ENCODE results near the gene SOX1.

The SOX1 gene

GRCh38 chr13:112059457-112060281, 7.3 kb upstream of the SOX1 start:
- DNase-seq = no peak

DNA sequence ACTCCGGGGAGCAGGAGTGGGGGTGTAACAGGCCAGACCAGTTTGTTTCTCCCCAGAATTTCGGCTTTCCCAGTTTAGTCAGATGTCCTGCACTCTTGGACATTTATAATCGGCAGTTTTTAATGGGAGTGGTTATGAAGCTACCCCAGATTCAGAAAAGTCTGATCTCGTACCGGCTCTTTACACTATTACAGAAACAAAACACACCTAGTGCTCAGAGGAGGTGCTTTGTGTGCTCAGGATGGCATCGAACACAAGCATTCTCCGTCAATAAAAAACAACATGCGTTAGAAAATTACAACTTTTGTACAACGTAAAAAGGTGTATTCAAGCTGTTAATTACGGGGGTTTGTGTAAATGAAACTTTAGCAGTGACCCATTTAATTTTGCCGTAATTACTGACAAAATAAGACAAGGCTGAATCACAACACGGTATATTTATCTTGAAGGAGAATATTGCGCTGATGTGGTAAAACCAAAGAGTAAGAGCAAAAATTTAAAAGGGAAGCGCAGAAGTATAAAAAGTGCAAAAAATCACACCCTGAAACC, 6.6 kb upstream of the SOX1 start:
- no peak for DNase-seq

DNA sequence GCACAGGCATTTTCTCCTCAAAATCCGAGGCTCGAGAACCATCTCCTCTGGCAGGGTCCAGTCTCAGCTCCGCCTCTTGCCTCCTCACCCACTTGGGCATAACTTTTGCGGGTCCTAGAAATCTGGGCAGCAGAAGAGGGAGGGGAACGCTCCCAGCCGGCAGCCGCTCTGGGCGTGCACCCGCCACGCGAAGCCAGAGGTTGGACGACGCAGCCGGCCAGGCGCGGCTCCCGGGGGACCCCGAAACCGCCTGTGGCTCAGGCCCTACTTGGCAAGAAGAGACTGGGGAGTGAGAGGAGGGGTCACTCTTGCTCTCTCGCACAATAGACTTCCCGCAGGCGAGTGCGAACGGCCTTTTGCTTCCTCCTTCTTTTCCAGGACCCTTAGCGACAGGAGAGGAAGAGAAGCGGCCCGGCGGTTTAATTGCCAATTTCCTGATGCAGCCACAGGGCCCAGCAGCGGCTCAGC, 6.0 kb upstream of the SOX1 start:
- DNase-seq = no peak

DNA sequence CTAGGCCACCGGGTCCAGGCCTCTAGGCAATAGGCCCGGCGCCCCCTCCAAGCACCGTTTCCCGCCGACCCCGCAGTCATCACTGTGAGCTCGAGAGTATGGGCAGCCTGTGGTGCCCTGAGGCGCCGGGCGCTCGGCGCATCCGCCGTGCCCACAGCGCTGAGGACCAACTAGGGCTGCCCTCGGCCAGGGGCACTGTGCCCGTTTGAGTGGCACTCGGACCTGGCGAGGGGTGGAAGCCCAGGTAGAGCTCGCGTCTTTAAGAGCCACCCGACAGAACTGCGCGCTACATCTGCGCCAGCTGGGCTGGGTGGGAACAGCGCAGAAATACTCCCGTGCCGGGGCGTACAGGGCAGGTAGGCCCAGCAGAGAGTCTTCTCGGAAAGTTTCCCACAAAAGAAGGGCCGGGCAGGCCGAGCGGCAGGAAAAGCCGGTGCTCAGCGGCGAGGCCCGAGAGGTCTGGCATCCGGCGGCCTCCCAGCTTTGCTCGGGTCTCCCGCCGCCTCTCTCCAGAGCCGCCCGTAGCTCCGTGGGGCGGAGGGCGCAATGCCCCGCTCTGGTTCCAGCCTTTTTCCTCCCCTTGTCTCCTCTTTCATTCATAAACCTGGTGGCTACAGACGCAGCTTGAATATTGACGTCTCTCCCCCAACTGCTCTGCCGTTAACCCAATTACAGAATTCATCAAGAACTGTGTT, 5.4 kb upstream of the SOX1 start:
- DNase-seq = no peak

- no peak for DNase-seq
These were observed 4.8 kb upstream of the SOX1 start for GRCh38 chr13:112062072-112062567.

DNA sequence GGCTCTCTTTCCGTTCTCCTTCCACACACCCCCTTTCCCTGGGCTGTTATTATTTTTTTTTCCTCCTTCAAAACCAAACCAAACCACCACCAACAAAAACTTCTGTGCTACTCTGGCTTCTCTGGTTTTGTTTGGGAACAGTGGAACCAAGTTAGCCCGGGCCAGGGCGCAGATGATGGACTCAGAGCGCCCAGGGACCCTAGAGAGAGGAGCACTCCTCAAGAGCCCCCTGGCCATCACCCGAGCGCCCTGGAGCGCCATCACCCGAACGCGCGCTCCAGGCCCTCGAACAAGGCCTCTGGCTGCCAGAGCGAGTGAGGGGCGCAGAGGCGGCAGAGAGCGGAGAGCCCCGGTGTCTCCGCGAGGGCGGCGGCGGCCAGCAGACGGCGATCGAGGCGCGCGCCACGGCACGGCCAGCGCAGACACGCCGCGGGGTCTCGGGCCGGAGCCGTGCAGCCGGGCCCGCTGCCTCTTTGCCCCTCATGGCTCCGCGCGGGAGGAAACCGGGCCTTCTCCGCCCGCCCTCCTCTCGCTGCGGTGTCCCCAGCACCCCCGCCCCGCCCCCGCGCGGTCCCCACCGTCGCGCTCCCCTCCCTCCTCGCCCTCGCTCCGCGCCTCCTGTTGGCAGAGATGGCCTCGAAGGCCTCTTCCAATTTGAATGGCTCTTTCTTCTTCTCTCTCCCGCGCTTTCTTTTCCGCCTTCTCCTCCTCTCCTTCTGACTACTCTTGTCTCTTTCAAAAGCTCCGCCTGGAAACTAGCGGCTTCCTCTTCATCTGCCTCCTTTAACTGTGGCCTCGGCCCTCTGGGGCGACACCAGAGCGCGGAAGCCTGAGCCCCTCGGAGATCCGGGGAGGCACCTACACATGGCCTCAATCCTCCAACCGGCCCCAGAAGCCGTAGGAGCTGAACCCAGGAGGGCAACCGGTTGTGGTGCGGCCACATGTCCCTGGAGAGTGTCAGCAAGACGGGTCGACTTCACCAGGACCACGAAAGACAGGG, 4.1 kb upstream of the SOX1 start:
- DNase-seq = no peak

GRCh38 chr13:112063807-112064206, 3.1 kb upstream of the SOX1 start:
- no peak for DNase-seq

DNA sequence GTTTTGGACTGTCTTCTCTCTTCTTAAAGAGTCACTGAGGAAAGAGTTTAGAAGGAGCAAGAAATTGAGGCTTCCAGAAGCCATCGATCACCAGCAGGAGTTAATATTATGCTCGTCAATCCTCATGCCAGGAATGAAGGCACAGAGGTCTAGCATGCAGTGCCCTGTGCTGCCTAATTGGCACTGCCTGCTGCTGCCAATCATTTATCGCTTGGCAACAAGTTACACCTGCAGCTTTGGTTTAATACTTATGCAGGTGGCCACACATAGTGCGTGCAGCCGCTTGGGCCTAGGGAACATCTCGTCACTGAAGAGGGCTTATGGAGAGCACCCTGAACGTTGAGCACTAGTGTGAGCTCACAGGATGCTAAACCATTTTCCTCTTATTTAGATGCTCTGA, 2.7 kb upstream of the SOX1 start:
- no peak for DNase-seq

DNA sequence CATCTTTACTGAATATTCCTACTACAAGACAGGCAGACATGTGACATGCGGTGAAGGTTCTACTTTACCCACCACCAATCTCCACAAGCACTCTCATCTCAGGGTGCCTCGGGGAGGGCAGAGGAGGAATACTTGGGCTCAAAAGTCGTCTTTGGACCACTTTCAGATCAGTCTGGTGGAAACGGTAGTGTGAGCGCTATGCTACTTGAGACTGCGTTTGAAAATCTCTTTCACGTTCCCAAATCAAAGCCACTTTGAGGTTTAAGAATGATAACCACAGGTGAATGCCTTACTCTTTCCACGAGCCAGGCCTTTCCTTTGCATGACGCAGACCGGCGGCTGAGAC, 1.5 kb upstream of the SOX1 start:
- DNase-seq = no peak

DNA sequence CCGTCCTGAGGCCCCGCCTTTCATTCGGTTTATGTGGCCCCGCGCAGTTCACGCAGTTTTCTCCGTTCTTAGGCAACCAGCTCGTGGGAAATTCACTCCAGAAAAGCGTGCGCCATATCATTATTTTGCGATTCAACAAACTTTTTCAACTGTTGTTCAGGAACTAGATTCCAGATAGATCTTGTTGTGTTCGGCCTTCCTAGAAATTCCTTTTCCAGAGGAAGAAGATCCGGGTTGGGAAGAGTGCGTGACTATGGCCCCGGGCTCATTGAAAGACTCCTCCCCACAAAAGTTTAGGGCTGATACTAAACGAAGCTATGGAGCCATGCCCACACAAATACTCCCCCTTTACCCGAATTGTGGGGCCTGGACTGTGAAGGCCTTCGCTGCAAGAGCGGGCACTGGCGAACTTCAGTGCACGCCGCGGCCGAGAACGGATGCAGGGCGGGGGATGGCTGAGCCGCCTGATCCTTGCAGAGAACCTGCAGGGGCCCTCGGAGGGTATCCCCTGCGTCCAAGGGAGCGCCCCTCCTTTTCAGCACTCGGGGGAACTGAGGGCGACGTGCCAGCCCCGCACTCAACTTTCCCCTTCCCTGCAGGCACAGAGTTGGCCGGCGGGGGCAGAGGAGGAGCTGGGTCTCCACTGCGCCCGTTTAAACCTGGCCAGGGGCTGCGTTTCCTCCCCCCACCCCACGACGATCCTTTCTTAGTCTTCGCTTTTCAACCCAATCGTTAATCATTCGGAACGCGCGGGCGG, 904 bp upstream of the SOX1 start:
- no peak for DNase-seq

GRCh38 chr13:112066624-112067004, 335 bp upstream of the SOX1 start:
- peak; percentile 71 for DNase-seq

- DNase-seq = no peak
These were observed 1.1 kb downstream of the SOX1 start for GRCh38 chr13:112067871-112068539.

DNA sequence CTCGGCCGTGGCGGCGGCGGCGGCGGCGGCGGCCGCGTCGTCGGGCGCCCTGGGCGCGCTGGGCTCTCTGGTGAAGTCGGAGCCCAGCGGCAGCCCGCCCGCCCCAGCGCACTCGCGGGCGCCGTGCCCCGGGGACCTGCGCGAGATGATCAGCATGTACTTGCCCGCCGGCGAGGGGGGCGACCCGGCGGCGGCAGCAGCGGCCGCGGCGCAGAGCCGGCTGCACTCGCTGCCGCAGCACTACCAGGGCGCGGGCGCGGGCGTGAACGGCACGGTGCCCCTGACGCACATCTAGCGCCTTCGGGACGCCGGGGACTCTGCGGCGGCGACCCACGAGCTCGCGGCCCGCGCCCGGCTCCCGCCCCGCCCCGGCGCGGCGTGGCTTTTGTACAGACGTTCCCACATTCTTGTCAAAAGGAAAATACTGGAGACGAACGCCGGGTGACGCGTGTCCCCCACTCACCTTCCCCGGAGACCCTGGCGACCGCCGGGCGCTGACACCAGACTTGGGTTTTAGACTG, 1.7 kb downstream of the SOX1 start:
- DNase-seq = no peak

DNA sequence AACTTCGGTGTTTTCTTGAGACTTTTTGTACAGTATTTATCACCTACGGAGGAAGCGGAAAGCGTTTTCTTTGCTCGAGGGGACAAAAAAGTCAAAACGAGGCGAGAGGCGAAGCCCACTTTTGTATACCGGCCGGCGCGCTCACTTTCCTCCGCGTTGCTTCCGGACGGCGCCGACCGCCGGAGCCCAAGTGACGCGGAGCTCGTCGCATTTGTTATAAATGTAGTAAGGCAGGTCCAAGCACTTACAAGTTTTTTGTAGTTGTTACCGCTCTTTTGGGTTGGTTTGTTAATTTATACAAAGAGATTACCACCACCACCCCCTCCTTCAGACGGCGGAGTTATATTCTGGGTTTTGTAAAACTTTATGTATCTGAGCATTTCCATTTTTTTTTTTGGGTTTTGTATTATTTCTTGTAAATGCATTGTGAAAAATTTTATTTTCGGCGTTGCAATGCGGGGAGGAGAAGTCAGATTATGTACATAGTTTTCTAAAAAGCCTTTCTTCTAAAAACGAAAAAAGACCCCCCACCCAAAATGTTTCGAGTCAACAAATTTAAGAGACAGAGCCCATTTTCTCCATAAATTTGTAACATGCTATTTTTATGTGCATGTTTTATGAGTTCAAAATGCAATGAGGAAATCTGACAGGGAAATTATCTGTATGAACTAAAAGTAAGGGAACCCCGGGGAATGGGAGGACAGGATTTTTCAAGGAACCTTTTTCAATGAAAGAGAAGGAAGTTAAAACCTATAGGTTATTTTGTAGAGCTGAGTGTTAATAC, 2.3 kb downstream of the SOX1 start:
- no peak for DNase-seq

DNA sequence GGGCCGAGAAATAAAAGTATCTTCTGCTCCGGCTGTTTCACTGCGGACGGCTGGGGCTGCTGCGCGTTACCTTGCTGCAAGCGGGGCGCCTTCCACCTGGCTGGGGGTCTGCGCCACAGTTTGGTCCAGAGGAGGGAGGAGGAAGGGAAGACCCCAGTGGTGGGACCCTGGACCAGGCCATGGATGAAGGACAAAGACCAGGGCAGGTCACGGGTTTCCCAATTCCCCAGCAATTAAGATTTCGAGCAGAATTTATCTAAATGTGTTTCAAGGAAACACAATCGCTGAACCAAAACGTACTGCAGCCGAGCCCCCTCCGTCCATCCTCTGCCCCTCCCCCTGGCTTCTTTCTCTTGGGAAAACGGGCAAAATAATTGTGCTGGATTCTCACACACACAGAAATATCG, 2.9 kb downstream of the SOX1 start:
- DNase-seq = no peak

GRCh38 chr13:112071102-112071722, 4.3 kb downstream of the SOX1 start:
- no peak for DNase-seq

DNA sequence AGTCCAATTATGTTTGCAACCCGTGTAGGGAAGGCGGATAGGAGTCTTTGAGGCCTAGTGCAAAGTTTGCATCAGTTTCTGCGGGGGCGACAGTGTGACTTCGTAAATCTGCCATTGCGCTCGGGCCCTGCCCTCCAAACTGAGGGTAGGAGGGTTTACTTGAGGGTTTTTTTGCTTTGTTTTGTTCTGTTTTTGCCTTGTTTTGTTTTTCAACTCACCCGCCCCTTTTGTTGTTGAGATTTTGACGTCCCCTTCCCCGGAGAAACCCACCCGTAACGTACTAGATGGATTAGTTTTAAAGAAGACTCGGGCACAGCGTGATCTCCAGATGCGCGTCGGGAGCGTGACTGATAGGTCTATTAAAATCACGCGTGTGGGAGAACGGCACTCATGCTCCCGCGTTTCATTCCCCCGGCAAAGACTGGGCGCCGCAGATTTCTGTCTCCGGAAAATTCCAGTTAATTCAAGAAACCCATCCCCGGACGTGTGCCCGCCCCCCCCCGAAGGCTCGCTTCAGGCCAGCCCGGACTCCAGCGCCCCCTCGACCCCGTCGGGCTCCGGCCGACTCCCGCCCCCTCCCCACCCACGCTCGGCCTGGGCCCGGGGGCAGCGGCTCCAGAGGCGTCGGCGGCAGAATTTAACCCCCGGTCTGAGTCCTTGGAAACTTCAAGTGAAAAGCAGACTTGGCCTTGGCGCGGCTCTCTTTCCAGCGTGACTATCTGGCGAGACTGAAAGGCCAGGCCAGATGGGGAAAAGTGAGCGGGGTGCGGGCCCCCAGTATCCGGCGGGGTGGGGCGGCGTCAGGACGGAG, 5.0 kb downstream of the SOX1 start:
- DNase-seq = no peak

DNA sequence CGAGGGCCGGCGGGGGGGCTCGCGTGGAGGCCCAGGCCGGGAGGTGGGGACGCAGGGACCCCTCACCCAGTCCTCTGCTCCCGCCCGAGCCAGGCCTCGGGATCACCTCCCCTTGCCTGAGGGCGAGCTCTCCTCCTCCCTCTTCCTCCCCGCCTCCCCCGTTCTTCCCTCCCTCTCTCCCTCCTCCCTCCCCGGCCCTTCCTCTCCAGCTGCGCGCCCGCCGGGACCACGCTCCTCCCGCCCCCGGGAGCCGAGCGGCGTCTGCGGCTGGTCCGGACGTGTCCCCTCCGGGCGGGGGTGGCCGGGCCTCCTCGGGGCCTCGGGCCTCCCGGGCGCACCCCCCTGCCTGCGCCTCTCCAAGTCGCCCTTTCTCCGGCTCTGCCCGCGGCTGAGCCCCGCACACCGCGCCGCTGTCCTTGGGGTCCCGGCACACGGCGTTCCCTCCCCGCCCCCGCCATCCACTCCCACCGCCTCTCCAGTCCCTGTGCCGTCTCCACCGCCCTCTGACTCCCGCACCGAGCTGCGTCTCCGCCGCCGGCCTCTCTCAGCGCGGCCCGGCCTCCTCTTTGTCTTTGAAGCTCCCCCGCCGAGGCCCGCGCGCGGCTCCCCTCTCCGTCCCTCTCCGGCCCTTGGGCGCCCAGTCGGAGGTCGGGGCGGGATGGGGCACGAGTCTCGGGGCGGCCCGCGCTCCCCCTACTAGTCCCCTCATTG, 5.7 kb downstream of the SOX1 start:
- DNase-seq = no peak
